C4-2B (cell line): Measurements from ENCODE around the gene TRIM37.

Experiments used
- ZFX ChIP-seq: fragments of 450-650 bp; IDR thresholded peaks from 2 replicates; pipeline ENCODE4 v1.6.1; 2017
- TF ChIP-seq, protein P1 (sequence below): fragments of 450-650 bp; conservative IDR thresholded peaks from 2 replicates; pipeline ENCODE4 v1.5.1; 2017; ENCODE audit warnings: mild to moderate bottlenecking

DNA sequence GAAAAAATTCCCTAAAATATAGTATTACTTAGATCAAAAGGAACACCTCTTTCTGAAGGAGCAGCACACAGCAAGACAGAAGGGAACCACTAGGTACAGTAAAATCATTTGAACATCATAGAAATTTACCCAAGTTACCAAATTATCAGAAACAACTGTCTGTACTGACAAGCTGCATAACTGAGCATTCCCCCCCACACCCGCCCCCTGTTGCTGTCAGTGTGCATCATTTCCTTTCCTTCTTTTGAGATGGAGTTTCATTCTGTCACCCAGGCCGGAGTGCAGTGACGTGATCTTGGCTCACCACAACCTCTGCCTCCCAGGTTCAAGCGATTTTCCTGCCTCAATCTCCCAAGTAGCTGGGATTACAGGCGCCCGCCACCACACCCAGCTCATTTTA, 120.7 kb downstream of the TRIM37 start:
- TF ChIP-seq, protein P1, sequence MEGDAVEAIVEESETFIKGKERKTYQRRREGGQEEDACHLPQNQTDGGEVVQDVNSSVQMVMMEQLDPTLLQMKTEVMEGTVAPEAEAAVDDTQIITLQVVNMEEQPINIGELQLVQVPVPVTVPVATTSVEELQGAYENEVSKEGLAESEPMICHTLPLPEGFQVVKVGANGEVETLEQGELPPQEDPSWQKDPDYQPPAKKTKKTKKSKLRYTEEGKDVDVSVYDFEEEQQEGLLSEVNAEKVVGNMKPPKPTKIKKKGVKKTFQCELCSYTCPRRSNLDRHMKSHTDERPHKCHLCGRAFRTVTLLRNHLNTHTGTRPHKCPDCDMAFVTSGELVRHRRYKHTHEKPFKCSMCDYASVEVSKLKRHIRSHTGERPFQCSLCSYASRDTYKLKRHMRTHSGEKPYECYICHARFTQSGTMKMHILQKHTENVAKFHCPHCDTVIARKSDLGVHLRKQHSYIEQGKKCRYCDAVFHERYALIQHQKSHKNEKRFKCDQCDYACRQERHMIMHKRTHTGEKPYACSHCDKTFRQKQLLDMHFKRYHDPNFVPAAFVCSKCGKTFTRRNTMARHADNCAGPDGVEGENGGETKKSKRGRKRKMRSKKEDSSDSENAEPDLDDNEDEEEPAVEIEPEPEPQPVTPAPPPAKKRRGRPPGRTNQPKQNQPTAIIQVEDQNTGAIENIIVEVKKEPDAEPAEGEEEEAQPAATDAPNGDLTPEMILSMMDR, result no peak
- no peak for TF ChIP-seq ZFX
